ENCODE results near the gene POMT2. TPM values are rescaled to one million over a fixed set of nuclear protein-coding genes. Genes with fewer than 3 reads are reported as not detected.

POMT2 gene
- polyA plus RNA-seq, 1 of the 3 experiments (the other 2 are of a cell fraction) = 19.9 TPM

DNA sequence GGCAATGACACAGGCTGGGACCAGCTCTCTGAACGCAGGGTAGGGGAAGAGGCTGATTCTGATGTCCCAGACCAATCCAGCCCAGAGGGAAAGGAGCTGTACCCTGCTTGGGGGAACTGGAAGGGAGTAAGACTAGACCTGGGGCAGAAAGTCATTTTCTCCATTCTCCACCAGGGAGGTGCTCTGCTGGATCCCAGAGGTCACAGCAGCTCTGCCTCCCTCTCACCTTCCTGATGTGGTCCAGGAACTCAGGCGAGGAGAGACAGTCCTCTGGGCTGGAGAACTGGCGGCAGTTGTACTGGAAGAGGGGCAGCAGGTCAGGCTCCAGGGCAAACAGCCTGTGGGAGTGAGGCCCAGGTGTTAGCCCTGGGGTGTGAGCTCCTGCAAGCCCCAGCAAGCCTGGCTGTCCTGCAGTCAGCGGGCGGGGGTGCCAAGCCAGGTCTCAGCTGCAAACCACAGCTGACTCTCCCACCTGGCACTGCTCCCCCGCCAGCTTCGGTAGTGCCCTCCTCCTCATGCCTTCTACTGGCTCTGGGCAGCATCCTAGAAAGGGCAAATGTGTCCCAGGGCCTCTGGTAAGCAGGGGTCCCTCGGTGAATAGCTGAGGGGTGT, 51.6 kb downstream of the POMT2 start (continued):
- TF ChIP-seq EZH2phosphoT487 (IDR thresholded peaks at IDR 0.05; ENCODE audit: borderline replicate concordance, low read depth) (no peak), FOSL2 (IDR thresholded peaks at IDR 0.05; ENCODE audit: borderline replicate concordance, low read depth) (no peak)

DNA sequence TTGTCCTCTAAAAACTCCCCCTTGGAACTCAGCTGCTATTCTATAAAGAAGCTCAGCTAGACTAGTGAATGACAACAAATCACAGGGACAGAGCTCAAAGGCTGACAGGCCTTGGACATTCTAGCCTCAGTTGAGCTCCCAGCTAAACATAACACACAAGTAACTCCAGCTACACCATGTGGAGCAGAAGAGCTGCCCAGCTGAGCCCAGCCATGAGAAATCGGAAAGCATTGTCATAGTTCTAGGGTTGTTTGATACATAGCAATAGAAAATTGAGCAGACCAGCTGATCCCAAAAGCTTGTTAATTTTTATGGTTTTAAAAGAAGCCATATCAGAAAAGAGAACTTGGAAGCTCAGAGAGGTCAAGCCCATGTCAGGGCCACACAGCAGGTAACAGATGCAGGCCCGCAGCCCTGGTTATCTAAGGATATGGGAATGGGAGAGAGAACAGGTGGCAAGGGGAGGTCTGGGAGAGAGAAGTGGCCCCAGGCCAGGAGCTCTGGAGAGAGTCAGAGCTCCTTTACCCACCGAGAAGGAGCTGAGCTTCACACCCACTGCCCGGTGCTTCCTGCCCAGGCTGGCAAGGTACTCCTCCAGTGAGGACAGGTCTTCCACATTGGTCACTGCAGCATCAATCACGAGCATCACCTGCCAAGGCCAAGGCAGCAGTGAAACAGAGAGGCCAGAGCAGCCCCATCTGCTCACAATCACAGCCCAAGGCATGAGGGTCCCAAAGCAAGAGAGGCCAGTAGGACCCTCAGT, 52.6 kb downstream of the POMT2 start:
- H3K9me2 ChIP-seq = no peaks in the 10 kb centered on the region
- no peak overlapping the region for H3K27ac ChIP-seq (ENCODE audit: low read depth in 2 of 2, low read length in 1 of 2)
- no peaks in the 10 kb centered on the region for H4K20me1 ChIP-seq (ENCODE audit: insufficient read depth)
- no peak overlapping the region for H3K4me2 ChIP-seq
- H3K9ac ChIP-seq = no peak overlapping the region
- CTCF ChIA-PET = interaction anchor here (1.1 to 2.5 kb wide), 4 partner anchors 8 to 56 kb away, joined by 3 to 12 read pairs (median 4); no protein-coding TSS in a partner anchor
- WGBS (ENCODE audit: low lambda C conversion rate) = 60% methylated on average over 5 of the region's 5 CpGs
- H2AFZ ChIP-seq (ENCODE audit: low read depth) = no peak overlapping the region
- H3K4me1 ChIP-seq (ENCODE audit: control insufficient read depth in 1 of 2, insufficient read depth in 2 of 2, low read depth in 1 of 2, low read length in 1 of 2) = no peaks in the 10 kb centered on the region; a peak in 1 of 4 replicates
- peaks cover 34% of the 10 kb centered on the region for H3K27me3 ChIP-seq (ENCODE audit: insufficient read depth)
- H3F3A ChIP-seq (replicated peaks; ENCODE audit: insufficient read depth) = no peaks in the 10 kb centered on the region
- TF ChIP-seq FOXM1 (IDR thresholded peaks at IDR 0.05; ENCODE audit: low read depth) (no peak), RCOR1 (IDR thresholded peaks at IDR 0.05; ENCODE audit: low read length) (no peak), JUND (IDR thresholded peaks at IDR 0.05) (no peak), TEAD4 (IDR thresholded peaks at IDR 0.05; ENCODE audit: borderline replicate concordance, insufficient read depth) (no peak), REST (IDR thresholded peaks at IDR 0.05; ENCODE audit: low read depth, low read length) (no peak), YY1 (IDR thresholded peaks at IDR 0.05; ENCODE audit: low read depth) (no peak), FOSL2 (IDR thresholded peaks at IDR 0.05; ENCODE audit: borderline replicate concordance, low read depth) (no peak), FOXJ3 (CRISPR knock-in tag; IDR thresholded peaks at IDR 0.05) (no peak), RFX5 (IDR thresholded peaks at IDR 0.05; ENCODE audit: low read length) (no peak), RAD21 (IDR thresholded peaks at IDR 0.05; ENCODE audit: low read length) (no peak), CHD2 (IDR thresholded peaks at IDR 0.05; ENCODE audit: low read length, partially characterized antibody) (no peak), NFIC (IDR thresholded peaks at IDR 0.05; ENCODE audit: borderline replicate concordance) (no peak), GATA2 (CRISPR knock-in tag; IDR thresholded peaks at IDR 0.05) (no peak), GABPA (IDR thresholded peaks at IDR 0.05; ENCODE audit: low read depth) (no peak), SIN3A (IDR thresholded peaks at IDR 0.05; ENCODE audit: borderline replicate concordance, low read depth, low read length) (no peak), MXI1 (IDR thresholded peaks at IDR 0.05; ENCODE audit: low read depth, low read length) (no peak), EZH2phosphoT487 (IDR thresholded peaks at IDR 0.05; ENCODE audit: borderline replicate concordance, low read depth) (no peak), ZBTB33 (IDR thresholded peaks at IDR 0.05; ENCODE audit: borderline replicate concordance, low read depth) (no peak), PBX3 (IDR thresholded peaks at IDR 0.05) (no peak)
- TF ChIP-seq, protein P1, sequence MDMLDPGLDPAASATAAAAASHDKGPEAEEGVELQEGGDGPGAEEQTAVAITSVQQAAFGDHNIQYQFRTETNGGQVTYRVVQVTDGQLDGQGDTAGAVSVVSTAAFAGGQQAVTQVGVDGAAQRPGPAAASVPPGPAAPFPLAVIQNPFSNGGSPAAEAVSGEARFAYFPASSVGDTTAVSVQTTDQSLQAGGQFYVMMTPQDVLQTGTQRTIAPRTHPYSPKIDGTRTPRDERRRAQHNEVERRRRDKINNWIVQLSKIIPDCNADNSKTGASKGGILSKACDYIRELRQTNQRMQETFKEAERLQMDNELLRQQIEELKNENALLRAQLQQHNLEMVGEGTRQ (IDR thresholded peaks at IDR 0.05; ENCODE audit: borderline replicate concordance, low read depth, low read length) = no peak
- no peaks in the 10 kb centered on the region for H3K9me3 ChIP-seq
- no peaks in the 10 kb centered on the region for H3K36me3 ChIP-seq (replicated peaks in 1 of 2; ENCODE audit: control insufficient read depth in 1 of 2, insufficient read depth in 2 of 2, low read length in 1 of 2)
- H3K4me3 ChIP-seq (ENCODE audit: low read depth in 2 of 2, low read length in 1 of 2) = no peak overlapping the region
- H3K79me2 ChIP-seq (ENCODE audit: insufficient read depth) = no peaks in the 10 kb centered on the region
- POLR2A ChIA-PET = no interaction called here
- DNase-seq = no peak

All from SK-N-SH (cell line).